Kasumi-1 (cell line): Measurements from ENCODE around the gene MGAT3.

Experiments used
- DNase-seq, 2 experiments: peaks; one replicate each; lab custom pipeline; 2025; lab: John Stamatoyannopoulos, UW

Gene MGAT3

GRCh38 chr22:39450258-39450955 is 6.4 kb upstream of the MGAT3 start:
- DNase-seq = no peak

GRCh38 chr22:39452740-39453040 is 4.1 kb upstream of the MGAT3 start:
- DNase-seq = no peak

- DNase-seq = no peak
Observed at GRCh38 chr22:39453765-39454378, 2.9 kb upstream of the MGAT3 start.

- no peak for DNase-seq
Observed at GRCh38 chr22:39454385-39454871, 2.4 kb upstream of the MGAT3 start.

- no peak for DNase-seq
Observed at GRCh38 chr22:39457198-39457555, 365 bp downstream of the MGAT3 start.

GRCh38 chr22:39457556-39458443 is 988 bp downstream of the MGAT3 start:
- no peak for DNase-seq

GRCh38 chr22:39458444-39459083 is 1.8 kb downstream of the MGAT3 start:
- DNase-seq = no peak

GRCh38 chr22:39459681-39460080 is 2.9 kb downstream of the MGAT3 start:
- no peak for DNase-seq

GRCh38 chr22:39462443-39463221 is 5.8 kb downstream of the MGAT3 start:
- DNase-seq = no peak

- DNase-seq = no peak
Observed at GRCh38 chr22:39463277-39463676, 6.5 kb downstream of the MGAT3 start.

- DNase-seq = no peak
Observed at GRCh38 chr22:39463931-39464390, 7.1 kb downstream of the MGAT3 start.

- no peak for DNase-seq
Observed at GRCh38 chr22:39466228-39467006, 9.6 kb downstream of the MGAT3 start.

GRCh38 chr22:39467390-39467895 is 10.6 kb downstream of the MGAT3 start:
- DNase-seq = no peak

GRCh38 chr22:39468487-39469325 is 11.9 kb downstream of the MGAT3 start:
- DNase-seq = no peak

GRCh38 chr22:39469326-39469680 is 12.5 kb downstream of the MGAT3 start:
- no peak for DNase-seq

- no peak for DNase-seq
Observed at GRCh38 chr22:39469681-39470450, 13.1 kb downstream of the MGAT3 start.

- DNase-seq = no peak
Observed at GRCh38 chr22:39470451-39471291, 13.9 kb downstream of the MGAT3 start.
